Suprapubic skin (tissue), 4 donors: ENCODE measurements around the gene RNF130.

Experiments
- EP300 ChIP-seq: sonication (generic); formaldehyde crosslinking; IDR thresholded peaks from one replicate; pipeline ENCODE4 v1.6.1; 2017; ENCODE audit warnings: antibody characterized with exemption
- POLR2A ChIP-seq, 2 donors: fragments of 450-650 bp; IDR thresholded peaks; one replicate each; pipeline ENCODE4 v1.6.1; 2017; ENCODE audit warnings: antibody characterized with exemption in 2 of 2, mild to moderate bottlenecking in 2 of 2, moderate library complexity in 2 of 2
- POLR2AphosphoS5 ChIP-seq, 3 donors: sonication (generic); formaldehyde crosslinking; IDR thresholded peaks; one replicate each; pipeline ENCODE4 v1.6.1; 2017; ENCODE audit warnings: antibody characterized with exemption in 3 of 3
- TF ChIP-seq, protein P1 (sequence below), 2 donors: fragments of 200-600 bp in 1 of 2; fragments of 450-650 bp in 1 of 2; sonication (generic) in 1 of 2; IDR thresholded peaks; one replicate each; pipeline ENCODE4 v1.5.1; 2016 to 2019; ENCODE audit warnings: antibody characterized with exemption in 2 of 2, mild to moderate bottlenecking in 1 of 2, moderate library complexity in 1 of 2

GRCh38 chr5:179981636-179982035, 89.9 kb downstream of the RNF130 start:
- TF ChIP-seq POLR2A (IDR thresholded peaks at IDR 0.05) (no peak), EP300 (no peak), POLR2AphosphoS5 (IDR thresholded peaks at IDR 0.05) (no peak)
- TF ChIP-seq, protein P1, sequence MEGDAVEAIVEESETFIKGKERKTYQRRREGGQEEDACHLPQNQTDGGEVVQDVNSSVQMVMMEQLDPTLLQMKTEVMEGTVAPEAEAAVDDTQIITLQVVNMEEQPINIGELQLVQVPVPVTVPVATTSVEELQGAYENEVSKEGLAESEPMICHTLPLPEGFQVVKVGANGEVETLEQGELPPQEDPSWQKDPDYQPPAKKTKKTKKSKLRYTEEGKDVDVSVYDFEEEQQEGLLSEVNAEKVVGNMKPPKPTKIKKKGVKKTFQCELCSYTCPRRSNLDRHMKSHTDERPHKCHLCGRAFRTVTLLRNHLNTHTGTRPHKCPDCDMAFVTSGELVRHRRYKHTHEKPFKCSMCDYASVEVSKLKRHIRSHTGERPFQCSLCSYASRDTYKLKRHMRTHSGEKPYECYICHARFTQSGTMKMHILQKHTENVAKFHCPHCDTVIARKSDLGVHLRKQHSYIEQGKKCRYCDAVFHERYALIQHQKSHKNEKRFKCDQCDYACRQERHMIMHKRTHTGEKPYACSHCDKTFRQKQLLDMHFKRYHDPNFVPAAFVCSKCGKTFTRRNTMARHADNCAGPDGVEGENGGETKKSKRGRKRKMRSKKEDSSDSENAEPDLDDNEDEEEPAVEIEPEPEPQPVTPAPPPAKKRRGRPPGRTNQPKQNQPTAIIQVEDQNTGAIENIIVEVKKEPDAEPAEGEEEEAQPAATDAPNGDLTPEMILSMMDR (IDR thresholded peaks at IDR 0.05): no peak
